MCF 10A (cell line): ENCODE data around the gene CYBC1. TPM values are rescaled to one million over a fixed set of nuclear protein-coding genes. Genes with fewer than 3 reads are reported as not detected.
A peak's percentile ranks its signal among the peaks of the same experiment; 100 is the strongest.

ENCODE experiments used
- BruUV-seq: library from RNA; stranded (reverse); fragments of 400-500 nt; replicated peaks from 2 replicates; lab custom pipeline; 2021; lab: Mats Ljungman, UMichigan
- CTCF ChIA-PET: fragments of 300-600 bp; sonication (Branson Sonifier 250); formaldehyde crosslinking; extraction: SDS; loops from one replicate; lab custom pipeline; 2021; ENCODE audit warnings: antibody characterized with exemption, inconsistent platforms; lab: Yijun Ruan, JAX
- POLR2A ChIA-PET: fragments of 300-600, 350-650 bp; sonication (Branson Sonifier 250); formaldehyde crosslinking; extraction: SDS; loops from one replicate; lab custom pipeline; 2020; ENCODE audit warnings: antibody characterized with exemption, inconsistent platforms; lab: Yijun Ruan, JAX
- DNase-seq: peaks from one replicate; pipeline ENCODE4 v3.0.0-alpha.2; 2018; ENCODE audit not compliant: unreplicated experiment
- H3K27ac Mint-ChIP-seq: one replicate; pipeline ENCODE4 v1.8.0; 2022; ENCODE audit warnings: mild to moderate bottlenecking, low read depth, mixed read lengths; ENCODE audit not compliant: unreplicated experiment
- H3K27me3 Mint-ChIP-seq: one replicate; pipeline ENCODE4 v1.8.0; 2022; ENCODE audit warnings: mixed read lengths; ENCODE audit not compliant: insufficient read depth, unreplicated experiment
- H3K36me3 Mint-ChIP-seq: one replicate; pipeline ENCODE4 v1.8.0; 2022; ENCODE audit warnings: mild to moderate bottlenecking, moderate library complexity, mixed read lengths; ENCODE audit not compliant: insufficient read depth, unreplicated experiment
- H3K4me1 Mint-ChIP-seq: one replicate; pipeline ENCODE4 v1.8.0; 2022; ENCODE audit warnings: mixed read lengths; ENCODE audit not compliant: insufficient read depth, unreplicated experiment
- H3K4me3 Mint-ChIP-seq: one replicate; pipeline ENCODE4 v1.8.0; 2022; ENCODE audit warnings: mild to moderate bottlenecking, moderate library complexity, mixed read lengths; ENCODE audit not compliant: unreplicated experiment
- H3K9me3 Mint-ChIP-seq: one replicate; pipeline ENCODE4 v1.8.0; 2022; ENCODE audit warnings: mixed read lengths; ENCODE audit not compliant: unreplicated experiment
- intact Hi-C: fragments of 100-400 bp; cut with micrococcal nuclease; formaldehyde crosslinking; loops from 2 replicates; pipeline ENCODE4 v1.14.1; 2022
- total RNA-seq: library from RNA; stranded (reverse); gene quantifications from 2 replicates; pipeline ENCODE4 v1.2.3, GENCODE V29; 2022
- TF ChIP-seq, protein P1 (sequence below): fragments of 200-600 bp; IDR thresholded peaks from one replicate; pipeline ENCODE4 v1.8.0; 2022; ENCODE audit warnings: antibody characterized with exemption, mild to moderate bottlenecking; ENCODE audit not compliant: unreplicated experiment

Gene CYBC1
- total RNA-seq, 1 experiment from 2014 or later = 38.0 TPM

DNA sequence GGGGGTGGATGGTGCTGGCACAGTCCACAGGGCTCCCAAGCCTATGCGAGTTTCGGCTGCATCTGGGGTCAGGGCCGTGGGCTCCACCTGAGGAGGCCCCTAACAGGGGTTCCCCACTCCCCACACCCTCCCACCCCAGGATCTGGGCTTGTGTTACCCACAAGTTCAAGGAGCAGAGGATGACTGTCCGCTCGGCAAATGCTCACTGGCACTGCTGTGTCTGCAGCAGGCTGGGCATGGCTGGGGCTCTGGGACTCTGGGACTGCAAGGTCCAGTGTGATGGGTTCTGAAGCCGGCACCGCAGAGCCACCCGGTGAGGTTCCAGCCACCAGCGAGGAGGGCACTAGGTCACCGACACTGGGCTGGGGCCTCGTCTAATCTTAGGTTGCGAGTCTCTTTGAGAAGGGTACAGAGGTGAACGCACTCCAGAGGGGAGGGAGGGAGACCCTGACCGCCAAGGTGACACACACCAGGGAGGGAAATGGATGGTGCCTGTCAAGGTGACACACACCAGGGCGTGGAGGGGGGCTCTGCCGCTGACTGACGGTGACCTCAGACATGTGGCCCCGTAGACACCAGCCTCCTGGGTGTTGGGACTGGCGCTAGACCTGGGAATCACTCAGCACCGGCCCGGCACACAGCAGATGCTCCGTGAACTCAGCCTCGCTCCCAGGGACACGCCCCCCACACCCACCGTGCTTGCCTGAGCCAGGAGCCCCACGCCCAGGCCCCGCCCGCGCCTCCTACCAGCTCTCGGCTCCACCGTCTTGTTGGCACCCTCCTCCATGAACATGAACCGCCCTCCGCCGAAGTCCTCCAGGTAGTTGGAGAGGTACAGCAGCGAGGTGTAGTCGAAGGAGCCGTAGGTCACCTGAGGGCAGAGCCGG is 52.9 kb downstream of the CYBC1 start:
- no peaks in the 10 kb centered on the region for H3K27me3 Mint-ChIP-seq
- peaks cover 21% of the 10 kb centered on the region for H3K36me3 Mint-ChIP-seq
- intact Hi-C loops = no loop called here
- BruUV-seq = no TSS peak
- H3K4me3 Mint-ChIP-seq = no peak overlapping the region
- ChIA-PET POLR2A (interaction anchor here (0.9 to 1.0 kb wide), 2 partner anchors 20 to 31 kb away, joined by 3 to 4 read pairs; no protein-coding TSS in a partner anchor), CTCF (no interaction called here)
- no peaks in the 10 kb centered on the region for H3K9me3 Mint-ChIP-seq
- DNase-seq = no peak
- TF ChIP-seq, protein P1, sequence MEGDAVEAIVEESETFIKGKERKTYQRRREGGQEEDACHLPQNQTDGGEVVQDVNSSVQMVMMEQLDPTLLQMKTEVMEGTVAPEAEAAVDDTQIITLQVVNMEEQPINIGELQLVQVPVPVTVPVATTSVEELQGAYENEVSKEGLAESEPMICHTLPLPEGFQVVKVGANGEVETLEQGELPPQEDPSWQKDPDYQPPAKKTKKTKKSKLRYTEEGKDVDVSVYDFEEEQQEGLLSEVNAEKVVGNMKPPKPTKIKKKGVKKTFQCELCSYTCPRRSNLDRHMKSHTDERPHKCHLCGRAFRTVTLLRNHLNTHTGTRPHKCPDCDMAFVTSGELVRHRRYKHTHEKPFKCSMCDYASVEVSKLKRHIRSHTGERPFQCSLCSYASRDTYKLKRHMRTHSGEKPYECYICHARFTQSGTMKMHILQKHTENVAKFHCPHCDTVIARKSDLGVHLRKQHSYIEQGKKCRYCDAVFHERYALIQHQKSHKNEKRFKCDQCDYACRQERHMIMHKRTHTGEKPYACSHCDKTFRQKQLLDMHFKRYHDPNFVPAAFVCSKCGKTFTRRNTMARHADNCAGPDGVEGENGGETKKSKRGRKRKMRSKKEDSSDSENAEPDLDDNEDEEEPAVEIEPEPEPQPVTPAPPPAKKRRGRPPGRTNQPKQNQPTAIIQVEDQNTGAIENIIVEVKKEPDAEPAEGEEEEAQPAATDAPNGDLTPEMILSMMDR = no peak
- H3K4me1 Mint-ChIP-seq = peaks cover 21% of the 10 kb centered on the region
- no peak overlapping the region for H3K27ac Mint-ChIP-seq

DNA sequence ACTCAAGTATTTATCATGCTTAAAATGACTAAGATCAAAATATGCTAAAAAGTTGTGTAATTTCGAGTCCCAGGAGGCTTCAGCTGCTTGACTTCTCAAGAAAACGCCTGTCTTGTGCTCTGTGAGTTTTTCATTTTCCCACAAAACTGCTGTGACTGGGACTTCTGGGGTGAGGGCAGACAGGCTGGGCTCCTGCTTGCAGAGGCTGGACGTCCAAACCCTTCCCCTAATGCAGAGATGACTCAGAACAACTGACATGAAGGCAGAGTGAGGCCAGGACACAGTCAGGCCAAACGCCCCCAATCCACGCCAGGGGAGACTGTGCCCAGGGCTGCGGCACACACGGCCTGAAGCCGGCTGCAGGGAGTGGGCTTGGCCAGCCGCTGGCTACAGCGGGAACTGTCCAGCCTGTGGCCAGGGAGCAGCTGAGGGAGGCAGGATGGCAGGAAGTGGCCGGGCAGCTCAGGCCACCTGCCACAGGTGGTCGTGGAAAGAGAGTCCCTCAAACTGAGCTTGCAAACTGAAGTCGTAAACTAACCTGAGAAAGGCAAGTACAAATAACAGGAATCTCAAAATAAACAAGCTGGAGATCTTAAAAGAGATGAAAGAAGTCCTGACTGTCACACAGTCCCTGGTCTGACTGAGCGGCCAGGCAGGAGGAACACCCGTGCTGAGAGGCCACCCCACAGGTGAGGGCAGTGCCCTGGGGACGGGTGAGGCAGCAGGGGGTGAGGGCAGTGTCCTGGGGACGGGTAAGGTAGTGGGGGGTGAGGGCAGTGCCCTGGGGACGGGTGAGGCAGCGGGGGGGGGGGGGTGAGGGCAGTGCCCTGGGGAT is 53.7 kb downstream of the CYBC1 start:
- H3K27me3 Mint-ChIP-seq = no peaks in the 10 kb centered on the region
- peaks cover 21% of the 10 kb centered on the region for H3K4me1 Mint-ChIP-seq
- no TSS peak for BruUV-seq
- ChIA-PET POLR2A (interaction anchor here (0.6 to 1.0 kb wide), 4 partner anchors 11 to 128 kb away, joined by 3 to 4 read pairs (median 4); no protein-coding TSS in a partner anchor), CTCF (no interaction called here)
- no peak overlapping the region for H3K4me3 Mint-ChIP-seq
- DNase-seq = peak; percentile 54
- no peaks in the 10 kb centered on the region for H3K9me3 Mint-ChIP-seq
- H3K27ac Mint-ChIP-seq = no peak overlapping the region
- peaks cover 13% of the 10 kb centered on the region for H3K36me3 Mint-ChIP-seq
- intact Hi-C loops = no loop called here
- TF ChIP-seq, protein P1 = no peak

DNA sequence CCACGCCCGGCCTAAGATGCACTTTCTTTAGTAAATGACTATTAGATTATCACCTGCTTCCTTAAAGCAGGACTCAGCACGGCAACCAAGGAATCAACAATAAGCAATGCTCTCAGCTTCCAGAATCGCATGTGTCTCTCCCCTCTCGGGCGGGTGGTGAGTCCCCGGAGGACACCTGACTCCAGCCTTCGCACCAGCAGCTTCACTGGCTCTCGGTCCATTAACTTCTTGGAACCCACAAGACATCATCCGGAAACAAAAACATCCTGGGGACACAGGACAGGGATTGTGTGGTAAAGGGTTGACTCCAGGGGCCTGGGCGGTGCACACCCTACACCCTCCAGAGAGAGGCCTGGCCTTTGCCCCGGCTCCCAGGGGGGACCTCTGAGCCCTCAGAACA is 56.3 kb downstream of the CYBC1 start:
- Mint-ChIP-seq H3K9me3 (no peaks in the 10 kb centered on the region), H3K4me1 (peaks cover 21% of the 10 kb centered on the region), H3K36me3 (no peaks in the 10 kb centered on the region), H3K4me3 (no peak overlapping the region), H3K27ac (no peak overlapping the region), H3K27me3 (no peaks in the 10 kb centered on the region)
- TF ChIP-seq, protein P1 = no peak
- DNase-seq = no peak
- intact Hi-C loops = no loop called here
- ChIA-PET CTCF (interaction anchor here (1.5 kb wide), 1 partner anchor 10 kb away, joined by 7 read pairs; no protein-coding TSS in a partner anchor), POLR2A (interaction anchor here (0.6 to 0.8 kb wide), 2 partner anchors 28 to 331 kb away, joined by 3 to 4 read pairs; no protein-coding TSS in a partner anchor)
- no TSS peak for BruUV-seq
